ENCODE results near the gene GLRX5.

DNA sequence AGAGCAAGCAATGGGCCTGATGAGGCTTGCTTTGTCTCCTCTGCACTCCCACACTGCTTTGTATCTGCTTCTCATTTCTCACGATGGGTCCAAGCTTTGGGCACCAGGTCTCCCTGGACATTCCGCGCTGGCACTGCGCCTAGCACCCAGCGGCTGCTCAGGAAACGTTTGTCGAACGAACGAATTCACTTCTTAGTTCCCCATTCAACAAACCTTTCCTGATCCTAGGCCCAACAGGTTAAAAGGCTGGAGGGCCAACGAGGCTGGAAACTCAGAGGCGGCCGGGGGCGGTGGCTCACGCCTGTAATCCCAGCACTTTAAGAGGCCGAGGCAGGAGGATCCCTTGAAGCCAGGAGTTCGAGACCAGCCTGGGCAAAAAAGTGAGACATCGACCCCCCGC is 1.0 kb upstream of the GLRX5 start:
- TF ChIP-seq, protein P1, sequence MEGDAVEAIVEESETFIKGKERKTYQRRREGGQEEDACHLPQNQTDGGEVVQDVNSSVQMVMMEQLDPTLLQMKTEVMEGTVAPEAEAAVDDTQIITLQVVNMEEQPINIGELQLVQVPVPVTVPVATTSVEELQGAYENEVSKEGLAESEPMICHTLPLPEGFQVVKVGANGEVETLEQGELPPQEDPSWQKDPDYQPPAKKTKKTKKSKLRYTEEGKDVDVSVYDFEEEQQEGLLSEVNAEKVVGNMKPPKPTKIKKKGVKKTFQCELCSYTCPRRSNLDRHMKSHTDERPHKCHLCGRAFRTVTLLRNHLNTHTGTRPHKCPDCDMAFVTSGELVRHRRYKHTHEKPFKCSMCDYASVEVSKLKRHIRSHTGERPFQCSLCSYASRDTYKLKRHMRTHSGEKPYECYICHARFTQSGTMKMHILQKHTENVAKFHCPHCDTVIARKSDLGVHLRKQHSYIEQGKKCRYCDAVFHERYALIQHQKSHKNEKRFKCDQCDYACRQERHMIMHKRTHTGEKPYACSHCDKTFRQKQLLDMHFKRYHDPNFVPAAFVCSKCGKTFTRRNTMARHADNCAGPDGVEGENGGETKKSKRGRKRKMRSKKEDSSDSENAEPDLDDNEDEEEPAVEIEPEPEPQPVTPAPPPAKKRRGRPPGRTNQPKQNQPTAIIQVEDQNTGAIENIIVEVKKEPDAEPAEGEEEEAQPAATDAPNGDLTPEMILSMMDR (IDR thresholded peaks at IDR 0.05; ENCODE audit: low read depth, low read length) = no peak
- no peak for TF ChIP-seq POLR2A (IDR thresholded peaks at IDR 0.05; ENCODE audit: extremely low read depth, insufficient read length)

All from NB4 (cell line).